SK-N-MC (cell line): ENCODE results near the gene GBP4.

ENCODE experiments used
- EZH2 ChIP-seq: fragments of 200-600 bp; sonication (generic); IDR thresholded peaks from one replicate; pipeline ENCODE4 v1.6.1; 2017; ENCODE audit warnings: antibody characterized with exemption
- FOXP2 ChIP-seq: optimal IDR thresholded peaks from 2 replicates; pipeline ENCODE3; 2011; ENCODE audit warnings: mild to moderate bottlenecking, moderate library complexity; ENCODE audit not compliant: insufficient read depth; ENCODE audit errors: extremely low read length, control extremely low read depth
- POLR2AphosphoS5 ChIP-seq: IDR thresholded peaks from 2 replicates; pipeline ENCODE4 v1.6.1; 2012; ENCODE audit warnings: mild to moderate bottlenecking, low read depth, low read length, borderline replicate concordance

GRCh38 chr1:89206373-89206772 is 7.6 kb upstream of the GBP4 start:
- no peak for TF ChIP-seq EZH2
- no peak for TF ChIP-seq POLR2AphosphoS5
- TF ChIP-seq FOXP2: no peak
